Mesendoderm (in vitro differentiated cells): Measurements from ENCODE around the gene RGPD3.
"Not testable (repeated sequence)": the region's sequence is repeated elsewhere in the genome, so short reads cannot be mapped to it uniquely, and the experiment has no call there.

Source experiments
- DNase-seq: peaks from one replicate; pipeline ENCODE4 v3.0.0; 2013
- H2AK5ac ChIP-seq: 2 replicates; pipeline ENCODE4 v1.6.1; 2013; ENCODE audit warnings: low read length, inconsistent platforms
- H2BK120ac ChIP-seq: 2 replicates; pipeline ENCODE4 v1.6.1; 2013; ENCODE audit warnings: low read depth, mild to moderate bottlenecking, low read length, moderate library complexity, mixed read lengths
- H2BK15ac ChIP-seq: replicated peaks from 2 replicates; pipeline ENCODE4 v1.6.1; 2013; ENCODE audit warnings: low read depth, mild to moderate bottlenecking, moderate library complexity
- H2BK5ac ChIP-seq: 2 replicates; pipeline ENCODE4 v1.6.1; 2013; ENCODE audit warnings: low read length, inconsistent platforms
- H3K18ac ChIP-seq: 2 replicates; pipeline ENCODE4 v1.6.1; 2013; ENCODE audit warnings: mild to moderate bottlenecking, low read length, mixed read lengths
- H3K23ac ChIP-seq: one replicate; pipeline ENCODE4 v1.6.1; 2013; ENCODE audit warnings: low read length
- H3K27ac ChIP-seq: 2 replicates; pipeline ENCODE4 v1.5.1; 2013; ENCODE audit warnings: low read depth, mild to moderate bottlenecking, inconsistent platforms, low read length, moderate library complexity
- H3K27me3 ChIP-seq: 2 replicates; pipeline ENCODE4 v1.6.1; 2013; ENCODE audit warnings: low read length, control low read depth, mild to moderate bottlenecking, inconsistent platforms; ENCODE audit not compliant: insufficient read depth, poor library complexity
- H3K36me3 ChIP-seq: 2 replicates; pipeline ENCODE4 v1.6.1; 2013; ENCODE audit warnings: low read length, inconsistent platforms; ENCODE audit not compliant: control insufficient read depth, insufficient read depth
- H3K4ac ChIP-seq: one replicate; pipeline ENCODE4 v1.6.1; 2013; ENCODE audit warnings: low read depth, mild to moderate bottlenecking, low read length, moderate library complexity
- H3K4me1 ChIP-seq: 2 replicates; pipeline ENCODE4 v1.6.1; 2013; ENCODE audit warnings: low read depth, low read length, inconsistent platforms; ENCODE audit not compliant: control insufficient read depth
- H3K4me2 ChIP-seq: 2 replicates; pipeline ENCODE4 v1.6.1; 2013; ENCODE audit warnings: low read length
- H3K4me3 ChIP-seq: 2 replicates; pipeline ENCODE4 v1.5.1; 2013; ENCODE audit warnings: mild to moderate bottlenecking, low read length
- H3K56ac ChIP-seq: one replicate; pipeline ENCODE4 v1.6.1; 2013; ENCODE audit warnings: low read length
- H3K79me1 ChIP-seq: 2 replicates; pipeline ENCODE4 v1.6.1; 2013; ENCODE audit warnings: low read length, inconsistent platforms
- H3K79me2 ChIP-seq: 2 replicates; pipeline ENCODE4 v1.6.1; 2013; ENCODE audit warnings: mild to moderate bottlenecking, low read length; ENCODE audit not compliant: control insufficient read depth, insufficient read depth
- H3K9ac ChIP-seq: 2 replicates; pipeline ENCODE4 v1.6.1; 2013; ENCODE audit warnings: low read length, inconsistent platforms
- H4K5ac ChIP-seq: one replicate; pipeline ENCODE4 v1.6.1; 2013; ENCODE audit warnings: low read length
- H4K8ac ChIP-seq: one replicate; pipeline ENCODE4 v1.6.1; 2013; ENCODE audit warnings: low read depth, mild to moderate bottlenecking, control low read depth, low read length, moderate library complexity
- WGBS: extraction: QIAGEN DNeasy Blood & Tissue Kit; methylation state at CpG from one replicate; pipeline ENCODE4 v1.1.7; 2013; ENCODE audit warnings: low lambda C conversion rate, missing lambda C conversion rate; ENCODE audit not compliant: insufficient coverage; ENCODE audit errors: extremely low coverage; 5-methylcytosine and 5-hydroxymethylcytosine counted together

The RGPD3 gene

DNA sequence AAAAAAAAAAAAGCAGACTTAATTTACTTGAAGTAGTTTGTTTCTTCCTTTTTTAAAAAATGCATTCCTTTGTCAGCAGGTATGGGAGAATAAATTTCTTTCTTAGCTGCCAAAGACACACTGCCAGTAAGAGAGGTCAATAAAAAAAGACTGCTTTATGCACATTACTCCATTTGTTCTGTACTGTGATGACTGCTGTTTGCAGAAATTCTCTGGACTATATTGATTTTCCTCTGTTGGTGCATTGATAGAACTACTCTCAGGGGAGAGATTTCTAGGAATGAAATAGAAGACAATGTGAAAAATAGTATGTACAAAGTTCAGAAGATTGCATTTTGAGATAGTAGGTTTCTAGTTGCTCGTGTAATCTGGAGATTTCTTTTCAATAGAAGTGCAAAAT, 11.3 kb upstream of the RGPD3 start:
- H3K4ac ChIP-seq, H3K23ac ChIP-seq, H3K56ac ChIP-seq, H4K5ac ChIP-seq, H3K27ac ChIP-seq, H2AK5ac ChIP-seq, H2BK5ac ChIP-seq, DNase-seq, H3K79me1 ChIP-seq, H3K27me3 ChIP-seq, H3K4me3 ChIP-seq, H3K79me2 ChIP-seq, H2BK15ac ChIP-seq, H2BK120ac ChIP-seq, H3K36me3 ChIP-seq, H3K18ac ChIP-seq, H3K4me2 ChIP-seq, H3K4me1 ChIP-seq, H3K9ac ChIP-seq, H4K8ac ChIP-seq: not testable (repeated sequence)
- no CpG with 5 or more reads among the region's 1 CpG for WGBS

GRCh38 chr2:106477647-106478046, 9.4 kb upstream of the RGPD3 start:
- not testable (repeated sequence) for H3K4me3 ChIP-seq, H4K8ac ChIP-seq, H3K18ac ChIP-seq, H2BK15ac ChIP-seq, H2AK5ac ChIP-seq, H3K36me3 ChIP-seq, H2BK5ac ChIP-seq, DNase-seq, H3K4ac ChIP-seq, H3K79me1 ChIP-seq, H3K9ac ChIP-seq, H3K23ac ChIP-seq, H3K27me3 ChIP-seq, H4K5ac ChIP-seq, H3K4me2 ChIP-seq, H3K4me1 ChIP-seq, H2BK120ac ChIP-seq, H3K79me2 ChIP-seq, H3K27ac ChIP-seq, H3K56ac ChIP-seq
- WGBS, result no CpG with 5 or more reads among the region's 4 CpGs

DNA sequence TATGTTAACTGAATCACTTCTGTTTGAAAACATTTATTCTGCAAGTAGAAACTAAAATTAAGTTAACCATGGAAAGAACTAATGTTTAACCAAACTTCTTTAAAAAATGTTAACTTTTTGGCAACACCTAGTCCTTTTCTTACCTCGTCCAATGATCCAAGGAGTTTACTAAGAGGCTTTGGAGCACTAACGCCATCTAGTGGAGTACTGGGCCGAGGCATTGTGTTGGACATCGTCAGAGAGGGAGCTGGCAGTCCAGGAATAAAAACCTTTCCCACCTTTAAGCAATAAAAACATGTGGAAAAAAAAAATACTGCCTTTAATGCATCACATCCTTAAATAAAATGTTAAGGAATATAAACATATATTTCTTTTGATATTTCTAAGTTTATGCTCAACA, 2.4 kb upstream of the RGPD3 start:
- DNase-seq, H3K9ac ChIP-seq, H3K4ac ChIP-seq, H3K79me2 ChIP-seq, H3K4me1 ChIP-seq, H3K56ac ChIP-seq, H3K4me2 ChIP-seq, H3K27me3 ChIP-seq, H3K36me3 ChIP-seq, H2BK5ac ChIP-seq, H2BK15ac ChIP-seq, H3K4me3 ChIP-seq, H2BK120ac ChIP-seq, H4K5ac ChIP-seq, H3K23ac ChIP-seq, H2AK5ac ChIP-seq, H3K18ac ChIP-seq, H3K27ac ChIP-seq, H4K8ac ChIP-seq, H3K79me1 ChIP-seq: not testable (repeated sequence)
- no CpG with 5 or more reads among the region's 4 CpGs for WGBS

DNA sequence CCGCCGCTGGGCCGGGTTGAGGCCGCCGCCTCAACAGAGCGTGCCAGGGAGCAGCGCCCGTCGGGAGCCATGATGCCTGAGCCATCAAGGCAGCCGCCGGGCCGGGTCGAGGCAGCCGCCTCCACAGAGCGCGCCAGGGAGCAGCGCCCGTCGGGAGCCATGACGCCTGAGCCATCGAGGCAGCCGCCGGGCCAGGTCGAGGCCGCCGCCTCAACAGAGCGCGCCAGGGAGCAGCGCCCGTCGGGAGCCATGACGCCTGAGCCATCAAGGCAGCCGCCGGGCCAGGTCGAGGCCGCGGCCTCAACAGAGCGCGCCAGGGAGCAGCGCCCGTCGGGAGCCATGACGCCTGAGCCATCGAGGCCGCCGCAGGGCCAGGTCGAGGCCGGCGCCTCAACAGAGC, 697 bp downstream of the RGPD3 start:
- H3K36me3 ChIP-seq, H3K4me1 ChIP-seq, DNase-seq, H2AK5ac ChIP-seq, H3K4me3 ChIP-seq, H3K18ac ChIP-seq, H4K5ac ChIP-seq, H3K4ac ChIP-seq, H3K23ac ChIP-seq, H3K4me2 ChIP-seq, H3K27ac ChIP-seq, H3K79me1 ChIP-seq, H2BK120ac ChIP-seq, H3K79me2 ChIP-seq, H3K9ac ChIP-seq, H4K8ac ChIP-seq, H3K56ac ChIP-seq, H3K27me3 ChIP-seq, H2BK5ac ChIP-seq, H2BK15ac ChIP-seq: not testable (repeated sequence)
- WGBS, result no CpG with 5 or more reads among the region's 49 CpGs

DNA sequence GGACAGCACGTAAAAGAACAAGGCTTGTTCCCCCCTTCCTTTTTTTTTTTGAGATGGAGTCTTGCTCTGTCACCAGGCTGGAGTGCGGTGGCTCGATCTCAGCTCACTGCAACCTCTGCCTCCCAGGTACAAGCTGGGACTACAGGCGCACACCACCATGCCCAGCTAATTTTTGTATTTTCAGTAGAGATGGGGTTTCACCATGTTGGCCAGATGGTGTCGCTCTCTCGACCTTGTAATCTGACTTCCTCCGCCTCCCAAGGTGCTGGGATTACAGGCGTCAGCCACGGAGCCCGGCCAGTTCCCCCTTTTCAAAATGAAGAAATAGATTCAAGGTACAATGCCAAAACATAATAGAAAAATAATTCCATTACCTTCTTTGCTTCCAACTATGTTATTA, 6.3 kb downstream of the RGPD3 start:
- no CpG with 5 or more reads among the region's 10 CpGs for WGBS
- H3K4me2 ChIP-seq, H2BK5ac ChIP-seq, H3K36me3 ChIP-seq, H3K18ac ChIP-seq, H3K4ac ChIP-seq, H3K9ac ChIP-seq, H3K56ac ChIP-seq, H3K4me3 ChIP-seq, H2BK15ac ChIP-seq, H2AK5ac ChIP-seq, H3K23ac ChIP-seq, H2BK120ac ChIP-seq, H3K4me1 ChIP-seq, H3K27ac ChIP-seq, H4K5ac ChIP-seq, H3K79me2 ChIP-seq, H4K8ac ChIP-seq, H3K27me3 ChIP-seq, H3K79me1 ChIP-seq: not testable (repeated sequence)
- peak; percentile 50 for DNase-seq

GRCh38 chr2:106390680-106391079, 77.5 kb downstream of the RGPD3 start:
- H2BK5ac ChIP-seq, DNase-seq, H3K27me3 ChIP-seq, H2BK120ac ChIP-seq, H3K23ac ChIP-seq, H2AK5ac ChIP-seq, H3K36me3 ChIP-seq, H3K56ac ChIP-seq, H3K4me2 ChIP-seq, H3K79me1 ChIP-seq, H3K79me2 ChIP-seq, H4K5ac ChIP-seq, H3K9ac ChIP-seq, H4K8ac ChIP-seq, H3K4me1 ChIP-seq, H3K27ac ChIP-seq, H3K4ac ChIP-seq, H3K4me3 ChIP-seq, H2BK15ac ChIP-seq, H3K18ac ChIP-seq: not testable (repeated sequence)
- WGBS, result no CpG with 5 or more reads among the region's 5 CpGs
